Fibroblast of the aortic adventitia (primary cell): ENCODE data around the gene GTF2H4. TPM values are rescaled to one million over a fixed set of nuclear protein-coding genes. Genes with fewer than 3 reads are reported as not detected.
A peak's percentile ranks its signal among the peaks of the same experiment; 100 is the strongest.

Source experiments
- DNase-seq: peaks from one replicate; pipeline ENCODE4 v3.0.0-alpha.2; 2010; ENCODE audit warnings: low read depth
- H3K4me3 ChIP-seq: 2 replicates; pipeline ENCODE4 v1.5.1; 2011; ENCODE audit warnings: low read depth, mild to moderate bottlenecking, control low read depth, low read length, moderate library complexity
- total RNA-seq: library from RNA; depleted of rRNA; stranded (reverse); fragments of >200 nt; gene quantifications from 2 replicates; pipeline ENCODE4 v1.2.3, GENCODE V29; 2012; ENCODE audit warnings: low replicate concordance
- TF ChIP-seq, protein P1 (sequence below): IDR thresholded peaks from 2 replicates; pipeline ENCODE4 v1.5.1; 2011; ENCODE audit warnings: mild to moderate bottlenecking, low read length, control low read depth, inconsistent platforms; ENCODE audit not compliant: insufficient read depth

Gene GTF2H4
- total RNA-seq, 1 donor, result 12.7 TPM

GRCh38 chr6:30883685-30884520, 24.1 kb upstream of the GTF2H4 start, which contains the start of gene DDR1:
Gene DDR1 (plus strand): TSS chr6:30884519. CDS start chr6:30888730, 4,211 bp downstream.
- DNase-seq, result peak; percentile 56

DNA sequence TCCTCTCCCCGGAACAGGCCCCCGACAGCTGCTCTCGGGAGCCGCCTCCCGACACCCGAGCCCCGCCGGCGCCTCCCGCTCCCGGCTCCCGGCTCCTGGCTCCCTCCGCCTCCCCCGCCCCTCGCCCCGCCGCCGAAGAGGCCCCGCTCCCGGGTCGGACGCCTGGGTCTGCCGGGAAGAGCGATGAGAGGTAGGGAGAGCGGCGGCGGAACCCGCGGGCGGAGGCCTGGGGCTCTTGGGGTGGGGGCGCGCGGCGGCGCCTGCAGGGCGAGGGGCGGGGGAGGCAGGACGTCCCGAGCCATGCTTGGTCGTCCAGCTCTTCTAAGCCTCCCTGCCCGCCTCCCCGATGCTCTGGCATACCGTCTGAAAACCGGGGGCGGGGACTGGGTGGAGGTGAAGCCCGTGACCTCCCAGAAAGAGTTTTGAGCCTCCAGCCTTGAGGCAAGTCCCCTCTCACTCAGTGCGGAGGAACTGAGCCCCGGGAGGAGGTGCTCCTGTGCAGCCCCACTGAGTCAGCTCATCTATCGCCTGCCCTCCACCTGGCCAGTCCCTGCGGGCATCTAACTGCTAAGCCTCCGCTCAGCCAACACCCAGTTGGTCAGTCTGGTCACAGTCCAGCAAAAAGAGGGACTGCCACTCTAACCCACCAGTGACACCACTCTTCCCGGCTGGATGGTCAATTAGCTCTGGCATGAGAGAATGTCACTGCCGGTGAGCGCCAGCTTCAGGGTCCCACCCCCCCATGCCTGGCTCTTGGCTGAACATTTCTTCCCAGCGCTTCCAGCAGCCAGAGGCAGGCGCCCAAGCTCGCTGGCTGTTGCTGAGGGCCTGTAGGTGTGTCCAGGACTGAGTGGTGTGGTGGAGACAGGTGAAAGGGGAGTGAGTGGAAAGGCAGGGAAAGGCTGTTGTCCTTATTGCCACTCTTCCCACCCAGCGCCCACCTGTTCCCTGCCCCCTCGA, 23.2 kb upstream of the GTF2H4 start:
- TF ChIP-seq, protein P1, sequence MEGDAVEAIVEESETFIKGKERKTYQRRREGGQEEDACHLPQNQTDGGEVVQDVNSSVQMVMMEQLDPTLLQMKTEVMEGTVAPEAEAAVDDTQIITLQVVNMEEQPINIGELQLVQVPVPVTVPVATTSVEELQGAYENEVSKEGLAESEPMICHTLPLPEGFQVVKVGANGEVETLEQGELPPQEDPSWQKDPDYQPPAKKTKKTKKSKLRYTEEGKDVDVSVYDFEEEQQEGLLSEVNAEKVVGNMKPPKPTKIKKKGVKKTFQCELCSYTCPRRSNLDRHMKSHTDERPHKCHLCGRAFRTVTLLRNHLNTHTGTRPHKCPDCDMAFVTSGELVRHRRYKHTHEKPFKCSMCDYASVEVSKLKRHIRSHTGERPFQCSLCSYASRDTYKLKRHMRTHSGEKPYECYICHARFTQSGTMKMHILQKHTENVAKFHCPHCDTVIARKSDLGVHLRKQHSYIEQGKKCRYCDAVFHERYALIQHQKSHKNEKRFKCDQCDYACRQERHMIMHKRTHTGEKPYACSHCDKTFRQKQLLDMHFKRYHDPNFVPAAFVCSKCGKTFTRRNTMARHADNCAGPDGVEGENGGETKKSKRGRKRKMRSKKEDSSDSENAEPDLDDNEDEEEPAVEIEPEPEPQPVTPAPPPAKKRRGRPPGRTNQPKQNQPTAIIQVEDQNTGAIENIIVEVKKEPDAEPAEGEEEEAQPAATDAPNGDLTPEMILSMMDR, result no peak
- H3K4me3 ChIP-seq, result peak overlapping the region; percentile 78
- no peak for DNase-seq

More at GRCh38 chr6:30883685-30884520, 24.1 kb upstream of the GTF2H4 start, which contains the start of gene DDR1:
- H3K4me3 ChIP-seq, result peak within 1 kb of the TSS; percentile 78
- TF ChIP-seq, protein P1, result no peak

DNA sequence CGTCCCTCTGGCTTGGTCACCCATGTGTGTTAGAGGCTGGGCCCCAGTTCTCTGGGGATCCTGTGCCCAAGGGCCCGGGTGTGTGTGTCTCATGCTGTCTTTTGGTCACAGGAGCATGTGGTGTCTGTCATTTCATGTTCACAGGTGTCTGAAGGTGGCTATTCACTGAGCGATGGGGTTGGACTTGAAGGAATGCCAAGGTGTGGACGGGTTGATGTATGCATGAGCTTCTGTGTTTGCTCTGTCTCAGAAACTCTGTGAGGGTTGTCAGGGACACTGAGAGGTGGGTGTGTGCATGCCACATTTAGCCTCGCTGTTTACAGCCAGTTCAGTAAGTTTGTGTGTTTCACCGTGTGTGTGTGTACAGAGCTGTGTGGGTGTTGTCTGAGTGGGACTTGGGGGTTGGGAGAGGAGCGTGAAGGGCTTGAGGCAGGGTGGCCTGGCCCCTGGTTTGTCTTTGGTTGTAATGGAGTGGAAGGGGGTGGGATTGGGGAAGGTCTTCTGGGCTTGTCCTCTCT, 22.5 kb upstream of the GTF2H4 start:
- H3K4me3 ChIP-seq, result peak overlapping the region; percentile 78
- TF ChIP-seq, protein P1, result no peak
- DNase-seq, result no peak

DNA sequence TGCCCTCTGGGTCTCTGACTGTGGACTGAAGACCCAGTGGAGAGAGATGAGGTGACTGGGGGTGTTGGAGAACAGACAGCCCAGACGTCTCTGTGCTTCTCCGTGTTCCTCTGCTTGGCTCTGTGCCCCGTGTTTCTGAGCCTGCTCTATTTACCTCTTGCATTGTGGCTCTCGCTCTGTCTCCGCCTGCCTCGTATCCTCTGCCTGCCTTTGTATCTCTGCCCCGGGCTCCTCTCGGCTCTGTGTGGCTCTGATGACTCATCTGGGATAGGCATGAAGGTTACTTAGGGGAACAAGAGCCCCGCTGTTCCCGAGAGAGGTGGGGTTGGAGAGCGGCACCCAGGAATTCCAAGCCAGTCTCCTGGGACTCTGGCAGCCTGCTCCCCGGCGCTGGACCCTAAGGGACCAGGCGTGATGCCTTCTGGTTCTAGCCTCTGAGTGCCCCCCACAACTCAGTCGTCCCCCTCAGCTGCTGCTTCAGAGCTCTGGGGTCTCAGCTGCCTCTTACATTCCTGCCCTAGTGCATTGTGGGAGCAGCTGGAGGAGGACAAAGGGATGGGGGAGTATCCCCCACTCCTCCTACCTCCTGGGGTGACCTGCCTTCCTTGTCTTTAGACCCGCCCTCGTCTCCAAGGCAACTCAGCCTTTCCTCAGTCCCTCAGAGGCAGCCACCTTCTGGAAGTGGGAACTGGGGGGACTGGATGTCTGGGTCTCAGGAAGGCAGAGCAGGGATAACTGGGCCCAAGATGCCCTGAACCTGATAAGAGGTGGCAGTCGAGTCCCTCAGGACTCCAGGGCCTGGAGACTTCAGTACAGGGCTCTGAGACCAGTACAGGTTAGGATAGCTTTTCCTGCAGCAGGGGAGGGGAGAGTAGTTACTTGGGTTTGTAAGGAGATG, 21.8 kb upstream of the GTF2H4 start:
- H3K4me3 ChIP-seq, result peak overlapping the region; percentile 78
- DNase-seq, result peak; percentile 39
- TF ChIP-seq, protein P1, result no peak

DNA sequence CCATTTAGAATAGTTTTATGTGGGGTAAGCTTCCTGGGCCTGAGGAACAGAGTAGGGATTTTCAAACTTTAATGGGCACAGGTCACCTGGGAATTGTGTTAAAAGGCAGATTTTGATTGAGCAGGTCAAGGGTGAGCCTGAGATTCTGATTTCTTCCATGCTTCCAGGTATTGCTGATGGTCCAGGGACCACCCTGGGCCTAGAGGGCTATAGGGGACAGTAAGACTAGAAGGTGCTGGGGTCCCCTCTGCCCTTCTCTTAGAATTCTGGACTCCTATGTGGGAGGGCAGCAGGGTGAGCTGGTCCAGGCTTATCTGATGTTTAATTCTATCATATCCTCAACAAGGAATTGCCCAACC, 21.1 kb upstream of the GTF2H4 start:
- no peak for DNase-seq
- TF ChIP-seq, protein P1, result no peak
- no peak overlapping the region for H3K4me3 ChIP-seq
